ENCODE results near the gene OR1F1. TPM values are rescaled to one million over a fixed set of nuclear protein-coding genes. Genes with fewer than 3 reads are reported as not detected.

OR1F1 gene
- total RNA-seq, 1 donor from 2014 or later, result not detected

GRCh38 chr16:3212567-3212966 is 24.6 kb downstream of the OR1F1 start:
- H3K9me3 Mint-ChIP-seq (ENCODE audit: low read depth), result peaks cover 40% of the 10 kb centered on the region
- no peak for TF ChIP-seq CTCF (IDR thresholded peaks at IDR 0.05; ENCODE audit: unreplicated experiment)
- no peaks in the 10 kb centered on the region for H3K36me3 Mint-ChIP-seq (ENCODE audit: insufficient read depth)
- H3K4me3 Mint-ChIP-seq (ENCODE audit: low read depth), result no peak overlapping the region
- no peak for DNase-seq (ENCODE audit: low spot score, unreplicated experiment)
- no peak overlapping the region for H3K27ac Mint-ChIP-seq
- no peaks in the 10 kb centered on the region for H3K4me1 Mint-ChIP-seq (ENCODE audit: low read depth)
- peaks cover 15% of the 10 kb centered on the region for H3K27me3 Mint-ChIP-seq

- Mint-ChIP-seq H3K27ac (no peak overlapping the region), H3K9me3 (ENCODE audit: low read depth) (peaks cover 34% of the 10 kb centered on the region), H3K27me3 (peaks cover 15% of the 10 kb centered on the region), H3K36me3 (ENCODE audit: insufficient read depth) (no peaks in the 10 kb centered on the region), H3K4me1 (ENCODE audit: low read depth) (no peaks in the 10 kb centered on the region), H3K4me3 (ENCODE audit: low read depth) (no peak overlapping the region)
- DNase-seq (ENCODE audit: low spot score, unreplicated experiment), result no peak
- no peak for TF ChIP-seq CTCF (IDR thresholded peaks at IDR 0.05; ENCODE audit: unreplicated experiment)
These were observed 27.0 kb downstream of the OR1F1 start for GRCh38 chr16:3214904-3215600.

- no peak for TF ChIP-seq CTCF (IDR thresholded peaks at IDR 0.05; ENCODE audit: unreplicated experiment)
- Mint-ChIP-seq H3K27me3 (peaks cover 15% of the 10 kb centered on the region), H3K36me3 (ENCODE audit: insufficient read depth) (no peaks in the 10 kb centered on the region), H3K9me3 (ENCODE audit: low read depth) (peaks cover 29% of the 10 kb centered on the region), H3K4me1 (ENCODE audit: low read depth) (no peaks in the 10 kb centered on the region), H3K27ac (no peak overlapping the region), H3K4me3 (ENCODE audit: low read depth) (no peak overlapping the region)
- no peak for DNase-seq (ENCODE audit: low spot score, unreplicated experiment)
These were observed 27.7 kb downstream of the OR1F1 start for GRCh38 chr16:3215601-3216262.

DNA sequence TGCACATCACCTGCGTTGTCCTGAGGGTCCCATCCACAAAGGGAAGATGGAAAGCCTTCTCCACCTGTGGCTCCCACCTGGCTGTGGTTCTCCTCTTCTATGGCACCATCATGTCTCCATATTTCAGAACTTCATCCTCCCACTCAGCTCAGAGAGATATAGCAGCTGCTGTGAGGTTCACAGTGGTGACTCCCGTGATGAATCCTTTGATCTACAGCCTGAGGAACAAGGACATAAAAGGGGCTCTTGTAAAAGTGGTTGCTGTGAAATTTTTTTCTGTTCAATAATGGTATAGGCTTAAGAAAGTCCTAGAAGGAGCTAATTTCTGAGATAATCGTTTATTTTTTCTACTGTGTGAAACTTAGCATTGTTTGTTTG is 28.2 kb downstream of the OR1F1 start:
- H3K9me3 Mint-ChIP-seq (ENCODE audit: low read depth), result peaks cover 28% of the 10 kb centered on the region
- no peak overlapping the region for H3K4me3 Mint-ChIP-seq (ENCODE audit: low read depth)
- peaks cover 15% of the 10 kb centered on the region for H3K27me3 Mint-ChIP-seq
- H3K4me1 Mint-ChIP-seq (ENCODE audit: low read depth), result no peaks in the 10 kb centered on the region
- DNase-seq (ENCODE audit: low spot score, unreplicated experiment), result no peak
- TF ChIP-seq CTCF (IDR thresholded peaks at IDR 0.05; ENCODE audit: unreplicated experiment), result no peak
- no peak overlapping the region for H3K27ac Mint-ChIP-seq
- no peaks in the 10 kb centered on the region for H3K36me3 Mint-ChIP-seq (ENCODE audit: insufficient read depth)

GRCh38 chr16:3220839-3221238 is 32.8 kb downstream of the OR1F1 start:
- H3K36me3 Mint-ChIP-seq (ENCODE audit: insufficient read depth), result peaks cover 43% of the 10 kb centered on the region
- DNase-seq (ENCODE audit: low spot score, unreplicated experiment), result no peak

More at GRCh38 chr16:3220839-3221238, 32.8 kb downstream of the OR1F1 start:
- no peak overlapping the region for H3K27ac Mint-ChIP-seq
- no peak overlapping the region for H3K4me3 Mint-ChIP-seq (ENCODE audit: low read depth)
- H3K9me3 Mint-ChIP-seq (ENCODE audit: low read depth), result peaks cover 42% of the 10 kb centered on the region
- no peaks in the 10 kb centered on the region for H3K4me1 Mint-ChIP-seq (ENCODE audit: low read depth)
- H3K27me3 Mint-ChIP-seq, result peaks cover 4% of the 10 kb centered on the region
- no peak for TF ChIP-seq CTCF (IDR thresholded peaks at IDR 0.05; ENCODE audit: unreplicated experiment)
